ENCODE data around the gene ZNF217.
"Not testable (repeated sequence)": the region's sequence is repeated elsewhere in the genome, so short reads cannot be mapped to it uniquely, and the experiment has no call there.

ZNF217 gene

DNA sequence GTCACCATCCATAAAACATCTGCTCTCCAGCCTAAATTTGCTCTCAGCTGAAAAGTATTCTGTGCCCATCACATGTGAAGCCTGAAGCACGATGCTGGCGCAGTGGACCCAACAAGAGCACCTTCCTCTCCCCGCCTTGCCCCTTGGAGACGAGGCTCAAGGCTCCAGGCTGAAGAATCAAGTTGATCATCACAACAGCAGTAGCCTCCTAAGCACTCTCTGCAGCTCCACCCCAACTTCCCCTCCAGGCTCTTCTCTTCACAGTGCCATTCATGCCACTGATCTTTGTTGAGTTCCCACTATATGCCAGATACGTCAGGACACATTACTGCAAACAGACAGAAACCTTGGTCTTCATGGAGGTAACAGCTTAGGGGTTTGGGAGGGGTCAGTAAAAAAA is 41.6 kb upstream of the ZNF217 start:
- H3K27me3 ChIP-seq (ENCODE audit: low read length): no peaks in the 10 kb centered on the region
- no peaks in the 10 kb centered on the region for H3K79me2 ChIP-seq (ENCODE audit: insufficient read depth, low read length)
- no peaks in the 10 kb centered on the region for H4K20me1 ChIP-seq (ENCODE audit: low read depth, low read length)
- H3K4me2 ChIP-seq (ENCODE audit: low read depth, low read length, poor library complexity, severe bottlenecking): no peak overlapping the region
- TF ChIP-seq EZH2phosphoT487 (conservative IDR thresholded peaks at IDR 0.05; ENCODE audit: low read length): no peak
- TF ChIP-seq, protein P1, sequence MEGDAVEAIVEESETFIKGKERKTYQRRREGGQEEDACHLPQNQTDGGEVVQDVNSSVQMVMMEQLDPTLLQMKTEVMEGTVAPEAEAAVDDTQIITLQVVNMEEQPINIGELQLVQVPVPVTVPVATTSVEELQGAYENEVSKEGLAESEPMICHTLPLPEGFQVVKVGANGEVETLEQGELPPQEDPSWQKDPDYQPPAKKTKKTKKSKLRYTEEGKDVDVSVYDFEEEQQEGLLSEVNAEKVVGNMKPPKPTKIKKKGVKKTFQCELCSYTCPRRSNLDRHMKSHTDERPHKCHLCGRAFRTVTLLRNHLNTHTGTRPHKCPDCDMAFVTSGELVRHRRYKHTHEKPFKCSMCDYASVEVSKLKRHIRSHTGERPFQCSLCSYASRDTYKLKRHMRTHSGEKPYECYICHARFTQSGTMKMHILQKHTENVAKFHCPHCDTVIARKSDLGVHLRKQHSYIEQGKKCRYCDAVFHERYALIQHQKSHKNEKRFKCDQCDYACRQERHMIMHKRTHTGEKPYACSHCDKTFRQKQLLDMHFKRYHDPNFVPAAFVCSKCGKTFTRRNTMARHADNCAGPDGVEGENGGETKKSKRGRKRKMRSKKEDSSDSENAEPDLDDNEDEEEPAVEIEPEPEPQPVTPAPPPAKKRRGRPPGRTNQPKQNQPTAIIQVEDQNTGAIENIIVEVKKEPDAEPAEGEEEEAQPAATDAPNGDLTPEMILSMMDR (IDR thresholded peaks at IDR 0.05; ENCODE audit: insufficient read depth, low read length, poor library complexity, severe bottlenecking): no peak
- H3K9me3 ChIP-seq (ENCODE audit: insufficient read depth, low read length): no peaks in the 10 kb centered on the region
- H3K27ac ChIP-seq (ENCODE audit: low read depth, low read length): no peak overlapping the region
- H3K9ac ChIP-seq (ENCODE audit: low read length): no peak overlapping the region
- no peak overlapping the region for H3K4me3 ChIP-seq (ENCODE audit: insufficient read depth, low read length, poor library complexity, severe bottlenecking)
- H2AFZ ChIP-seq (ENCODE audit: low read depth, low read length, severe bottlenecking): no peak overlapping the region
- H3K36me3 ChIP-seq (ENCODE audit: low read length): no peaks in the 10 kb centered on the region
- H3F3A ChIP-seq (ENCODE audit: insufficient read depth): peaks cover 3% of the 10 kb centered on the region; the same call in 1 of the 2 replicates
- no peaks in the 10 kb centered on the region for H3K9me2 ChIP-seq (replicated peaks; ENCODE audit: insufficient read depth, low read length)

DNA sequence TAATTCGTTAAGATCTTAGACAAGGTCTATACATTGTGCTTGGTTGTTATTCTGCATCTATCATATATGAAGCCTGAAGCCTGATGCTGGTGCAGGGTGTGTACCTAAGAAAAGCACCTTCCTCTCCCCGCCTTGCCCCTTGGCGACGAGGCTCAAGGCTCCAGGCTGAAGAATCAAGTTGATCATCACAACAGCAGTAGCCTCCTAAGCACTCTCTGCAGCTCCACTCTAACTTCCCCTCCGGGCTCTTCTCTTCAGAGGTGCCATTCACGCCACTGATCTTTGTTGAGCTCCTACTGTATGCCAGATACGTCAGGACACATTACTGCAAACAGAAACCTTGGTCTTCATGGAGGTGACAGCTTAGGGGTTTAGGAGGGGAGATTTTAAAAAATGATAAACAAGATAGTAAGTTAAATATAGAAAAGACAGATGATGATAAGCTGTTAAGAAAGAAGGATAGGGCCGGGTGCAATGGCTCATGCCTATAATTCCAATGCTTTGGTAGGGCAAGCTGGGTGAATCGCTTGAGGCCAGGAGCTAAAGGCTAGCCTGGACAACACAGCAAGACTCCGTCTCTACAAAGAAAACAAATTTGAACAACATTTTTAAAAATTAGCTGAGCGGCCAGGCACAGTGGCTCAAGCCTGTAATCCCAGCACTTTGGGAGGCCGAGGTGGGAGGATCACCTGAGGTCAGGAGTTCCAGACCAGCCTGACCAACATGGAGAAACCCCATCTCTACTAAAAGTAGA is 38.4 kb upstream of the ZNF217 start:
- no peak overlapping the region for H3K4me2 ChIP-seq (ENCODE audit: low read depth, low read length, poor library complexity, severe bottlenecking)
- H3K27ac ChIP-seq (ENCODE audit: low read depth, low read length): peak overlapping the region; percentile 44; the same call in 1 of the 2 replicates
- no peak overlapping the region for H3K9ac ChIP-seq (ENCODE audit: low read length)
- no peak for TF ChIP-seq EZH2phosphoT487 (conservative IDR thresholded peaks at IDR 0.05; ENCODE audit: low read length)
- TF ChIP-seq, protein P1 (IDR thresholded peaks at IDR 0.05; ENCODE audit: insufficient read depth, low read length, poor library complexity, severe bottlenecking): no peak
- no peaks in the 10 kb centered on the region for H4K20me1 ChIP-seq (ENCODE audit: low read depth, low read length)
- no peaks in the 10 kb centered on the region for H3K79me2 ChIP-seq (ENCODE audit: insufficient read depth, low read length)
- no peaks in the 10 kb centered on the region for H3K9me2 ChIP-seq (replicated peaks; ENCODE audit: insufficient read depth, low read length)
- peaks cover 19% of the 10 kb centered on the region for H3F3A ChIP-seq (ENCODE audit: insufficient read depth)
- H3K27me3 ChIP-seq (ENCODE audit: low read length): no peaks in the 10 kb centered on the region
- no peak overlapping the region for H3K4me3 ChIP-seq (ENCODE audit: insufficient read depth, low read length, poor library complexity, severe bottlenecking)
- no peak overlapping the region for H2AFZ ChIP-seq (ENCODE audit: low read depth, low read length, severe bottlenecking)
- H3K36me3 ChIP-seq (ENCODE audit: low read length): no peaks in the 10 kb centered on the region
- no peaks in the 10 kb centered on the region for H3K9me3 ChIP-seq (ENCODE audit: insufficient read depth, low read length)

DNA sequence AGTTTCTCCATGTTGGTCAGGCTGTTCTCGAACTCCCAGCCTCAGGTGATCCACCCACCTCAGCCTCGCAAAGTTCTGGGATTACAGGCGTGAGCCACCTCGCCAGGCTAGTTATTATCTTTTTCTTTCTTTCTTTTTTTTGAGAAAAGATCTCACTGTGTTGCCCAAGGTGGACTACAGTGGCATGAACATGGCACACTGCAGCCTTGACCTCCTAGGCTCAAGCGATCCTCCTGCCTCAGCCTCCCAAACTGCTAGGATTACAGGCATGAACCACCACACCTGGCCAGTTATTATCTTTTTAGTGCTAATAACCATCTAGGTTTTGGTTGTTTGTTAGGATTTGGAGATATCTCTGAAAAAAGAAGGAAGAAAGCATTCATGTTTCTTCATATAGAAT is 35.8 kb upstream of the ZNF217 start:
- no peak overlapping the region for H2AFZ ChIP-seq (ENCODE audit: low read depth, low read length, severe bottlenecking)
- no peaks in the 10 kb centered on the region for H3K79me2 ChIP-seq (ENCODE audit: insufficient read depth, low read length)
- TF ChIP-seq, protein P1 (IDR thresholded peaks at IDR 0.05; ENCODE audit: insufficient read depth, low read length, poor library complexity, severe bottlenecking): no peak
- TF ChIP-seq EZH2phosphoT487 (conservative IDR thresholded peaks at IDR 0.05; ENCODE audit: low read length): no peak
- H3K27me3 ChIP-seq (ENCODE audit: low read length): no peaks in the 10 kb centered on the region
- H3K27ac ChIP-seq (ENCODE audit: low read depth, low read length): peak overlapping the region; percentile 67
- H3F3A ChIP-seq (ENCODE audit: insufficient read depth): peaks cover 25% of the 10 kb centered on the region
- H3K36me3 ChIP-seq (ENCODE audit: low read length): no peaks in the 10 kb centered on the region
- H3K4me2 ChIP-seq (ENCODE audit: low read depth, low read length, poor library complexity, severe bottlenecking): peak overlapping the region; percentile 40
- no peak overlapping the region for H3K4me3 ChIP-seq (ENCODE audit: insufficient read depth, low read length, poor library complexity, severe bottlenecking)
- no peaks in the 10 kb centered on the region for H4K20me1 ChIP-seq (ENCODE audit: low read depth, low read length)
- no peaks in the 10 kb centered on the region for H3K9me3 ChIP-seq (ENCODE audit: insufficient read depth, low read length)
- H3K9me2 ChIP-seq (replicated peaks; ENCODE audit: insufficient read depth, low read length): no peaks in the 10 kb centered on the region
- H3K9ac ChIP-seq (ENCODE audit: low read length): 0 out of 2 replicates have a peak overlapping the region, but pooled peaks have one; percentile 11

DNA sequence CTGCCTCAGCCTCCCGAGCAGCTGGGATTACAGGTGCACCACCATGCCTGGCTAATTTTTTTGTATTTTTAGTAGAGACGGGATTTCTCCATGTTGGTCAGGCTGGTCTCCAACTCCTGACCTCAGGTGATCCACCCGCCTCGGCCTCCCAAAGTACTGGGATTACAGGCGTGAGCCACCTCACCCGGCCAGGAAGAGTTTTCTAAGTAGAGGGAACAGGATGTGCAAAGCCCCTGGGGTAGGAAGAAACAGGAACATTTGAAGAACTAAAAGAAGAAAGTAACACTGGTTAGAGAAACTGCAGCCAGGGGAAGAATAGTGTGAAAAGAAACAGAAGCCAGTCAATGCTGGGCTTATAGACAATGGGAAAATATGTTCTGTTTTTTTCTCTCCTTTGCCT is 35.1 kb upstream of the ZNF217 start:
- peak overlapping the region; percentile 6 for H3K4me2 ChIP-seq (ENCODE audit: low read depth, low read length, poor library complexity, severe bottlenecking)
- not testable (repeated sequence) for H3K36me3 ChIP-seq (ENCODE audit: low read length); H2AFZ ChIP-seq (ENCODE audit: low read depth, low read length, severe bottlenecking); H3K9me2 ChIP-seq (replicated peaks; ENCODE audit: insufficient read depth, low read length); H3K4me3 ChIP-seq (ENCODE audit: insufficient read depth, low read length, poor library complexity, severe bottlenecking); H3K9me3 ChIP-seq (ENCODE audit: insufficient read depth, low read length); H4K20me1 ChIP-seq (ENCODE audit: low read depth, low read length); H3K27me3 ChIP-seq (ENCODE audit: low read length); H3K9ac ChIP-seq (ENCODE audit: low read length); H3K79me2 ChIP-seq (ENCODE audit: insufficient read depth, low read length)
- H3F3A ChIP-seq (ENCODE audit: insufficient read depth): peaks cover 31% of the 10 kb centered on the region
- peak overlapping the region; percentile 79 for H3K27ac ChIP-seq (ENCODE audit: low read depth, low read length)
